Progenitor cell of endocrine pancreas (in vitro differentiated cells): ENCODE measurements around the gene REG4. TPM values are rescaled to one million over a fixed set of nuclear protein-coding genes. Genes with fewer than 3 reads are reported as not detected.
"Not testable (repeated sequence)": the region's sequence is repeated elsewhere in the genome, so short reads cannot be mapped to it uniquely, and the experiment has no call there.

Experiments used
- DNase-seq: peaks from one replicate; pipeline ENCODE4 v3.0.0; 2021; ENCODE audit warnings: low spot score; ENCODE audit not compliant: unreplicated experiment
- H3K27ac Mint-ChIP-seq: 2 replicates; pipeline ENCODE4 v1.8.0; 2021; ENCODE audit warnings: mild to moderate bottlenecking, moderate library complexity, mixed read lengths
- H3K27me3 Mint-ChIP-seq: 2 replicates; pipeline ENCODE4 v1.8.0; 2021; ENCODE audit warnings: mixed read lengths
- H3K36me3 Mint-ChIP-seq: 2 replicates; pipeline ENCODE4 v1.8.0; 2022; ENCODE audit warnings: mixed read lengths; ENCODE audit not compliant: insufficient read depth
- H3K4me1 Mint-ChIP-seq: 2 replicates; pipeline ENCODE4 v1.8.0; 2021; ENCODE audit warnings: low read depth, mixed read lengths
- H3K4me3 Mint-ChIP-seq: 2 replicates; pipeline ENCODE4 v1.8.0; 2021; ENCODE audit warnings: low read depth, mild to moderate bottlenecking, moderate library complexity, mixed read lengths
- H3K9me3 Mint-ChIP-seq: 2 replicates; pipeline ENCODE4 v1.8.0; 2021; ENCODE audit warnings: low read depth, mixed read lengths
- long read RNA-seq: library from polyadenylated mRNA; unstranded; transcript quantifications from one replicate; pipeline ENCODE4 v2.0.0, GENCODE V29; 2020
- total RNA-seq: library from RNA; stranded (reverse); gene quantifications from 2 replicates; pipeline ENCODE4 v1.2.1, GENCODE V29; 2021
- TF ChIP-seq, protein P1 (sequence below): fragments of 200-600 bp; sonication (generic); IDR thresholded peaks from one replicate; pipeline ENCODE4 v1.5.0; 2021; ENCODE audit warnings: antibody characterized with exemption, mild to moderate bottlenecking; ENCODE audit not compliant: unreplicated experiment

Gene REG4
- total RNA-seq, result 0.40 and 0.67 TPM in 2 replicates
- long read RNA-seq, partial matches to known transcripts, result 1 of 2 reads
- long read RNA-seq, other reads (novel, unspliced or antisense), result 0 of 2 reads

DNA sequence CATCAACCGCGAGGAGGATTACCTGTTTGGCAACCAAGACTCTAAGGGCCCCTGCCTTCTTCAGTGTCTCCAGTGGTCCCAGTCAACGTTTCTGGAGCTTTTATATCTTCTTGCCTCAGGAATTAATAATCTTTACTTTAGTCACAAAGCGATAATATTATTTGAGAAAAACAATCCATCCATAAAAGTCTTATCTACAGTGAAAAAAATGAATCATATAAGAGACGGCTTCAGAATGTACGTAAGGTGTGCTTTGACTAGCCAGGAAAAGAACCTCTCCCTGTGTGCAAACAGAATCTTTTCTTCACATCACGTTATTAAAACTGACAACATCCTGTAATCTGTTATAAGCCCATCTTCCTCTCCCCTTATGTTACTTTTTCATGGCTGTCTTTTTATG lies at the start of gene REG4:
Gene REG4 (minus strand): TSS at position 74 of the 400 bp plus-strand sequence. CDS start 2,691 bp downstream, outside the sequence.
- TF ChIP-seq, protein P1, sequence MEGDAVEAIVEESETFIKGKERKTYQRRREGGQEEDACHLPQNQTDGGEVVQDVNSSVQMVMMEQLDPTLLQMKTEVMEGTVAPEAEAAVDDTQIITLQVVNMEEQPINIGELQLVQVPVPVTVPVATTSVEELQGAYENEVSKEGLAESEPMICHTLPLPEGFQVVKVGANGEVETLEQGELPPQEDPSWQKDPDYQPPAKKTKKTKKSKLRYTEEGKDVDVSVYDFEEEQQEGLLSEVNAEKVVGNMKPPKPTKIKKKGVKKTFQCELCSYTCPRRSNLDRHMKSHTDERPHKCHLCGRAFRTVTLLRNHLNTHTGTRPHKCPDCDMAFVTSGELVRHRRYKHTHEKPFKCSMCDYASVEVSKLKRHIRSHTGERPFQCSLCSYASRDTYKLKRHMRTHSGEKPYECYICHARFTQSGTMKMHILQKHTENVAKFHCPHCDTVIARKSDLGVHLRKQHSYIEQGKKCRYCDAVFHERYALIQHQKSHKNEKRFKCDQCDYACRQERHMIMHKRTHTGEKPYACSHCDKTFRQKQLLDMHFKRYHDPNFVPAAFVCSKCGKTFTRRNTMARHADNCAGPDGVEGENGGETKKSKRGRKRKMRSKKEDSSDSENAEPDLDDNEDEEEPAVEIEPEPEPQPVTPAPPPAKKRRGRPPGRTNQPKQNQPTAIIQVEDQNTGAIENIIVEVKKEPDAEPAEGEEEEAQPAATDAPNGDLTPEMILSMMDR, result no peak

GRCh38 chr1:119859647-119860046 lies 48.4 kb upstream of the REG4 start:
- Mint-ChIP-seq H3K36me3 (no peaks in the 10 kb centered on the region), H3K4me3 (no peak overlapping the region), H3K4me1 (peaks cover 22% of the 10 kb centered on the region), H3K27me3 (peaks cover 6% of the 10 kb centered on the region), H3K9me3 (no peaks in the 10 kb centered on the region), H3K27ac (no peak overlapping the region)
- no peak for DNase-seq
- TF ChIP-seq, protein P1, result no peak

More for the DNA sequence above, at the start of gene REG4:
- H3K27ac Mint-ChIP-seq, result no peak within 1 kb of the TSS
- DNase-seq, result no peak
- H3K4me1 Mint-ChIP-seq, result peaks cover 21% of the 10 kb centered on the region
- H3K36me3 Mint-ChIP-seq, result no peaks in the 10 kb centered on the region
- H3K27me3 Mint-ChIP-seq, result no peaks in the 10 kb centered on the region
- H3K4me3 Mint-ChIP-seq, result no peak within 1 kb of the TSS
- H3K9me3 Mint-ChIP-seq, result peaks cover 3% of the 10 kb centered on the region

DNA sequence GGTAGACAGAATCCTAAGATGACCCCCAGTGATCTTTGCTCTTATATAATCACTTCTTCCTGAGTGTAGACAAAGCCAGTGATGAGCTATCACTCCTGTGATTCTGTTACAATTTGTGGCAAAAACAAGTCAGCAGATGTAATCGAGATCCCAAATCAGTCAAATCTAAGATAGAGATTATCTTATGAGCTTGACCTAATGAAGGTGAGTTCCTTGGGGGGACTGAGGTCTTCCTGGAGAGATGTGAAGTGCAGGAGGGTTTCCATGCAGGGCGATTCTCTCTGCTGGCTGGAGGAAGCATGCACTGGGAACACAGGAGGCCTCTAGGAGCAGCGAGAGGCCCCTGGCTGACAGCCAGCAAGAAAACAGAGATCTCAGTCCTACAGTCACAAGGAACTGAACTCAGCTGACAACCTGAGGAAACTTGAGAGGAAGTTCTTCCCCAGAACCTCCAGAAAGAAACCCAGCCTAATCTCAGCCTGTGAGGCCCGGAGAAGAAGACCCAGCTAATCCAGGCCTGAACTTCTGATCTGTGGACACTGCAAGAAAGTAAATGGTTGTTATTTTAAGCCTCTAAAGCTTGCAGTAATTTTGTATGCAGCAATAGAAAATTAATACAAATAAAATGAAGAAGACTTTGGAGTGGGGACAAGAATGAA lies 47.4 kb upstream of the REG4 start:
- not testable (repeated sequence) for H3K36me3 Mint-ChIP-seq, H3K4me3 Mint-ChIP-seq, H3K27ac Mint-ChIP-seq, H3K27me3 Mint-ChIP-seq, H3K9me3 Mint-ChIP-seq, DNase-seq
- peaks cover 25% of the 10 kb centered on the region for H3K4me1 Mint-ChIP-seq

- Mint-ChIP-seq H3K27ac (no peak overlapping the region), H3K4me3 (no peak overlapping the region), H3K9me3 (no peaks in the 10 kb centered on the region), H3K27me3 (peaks cover 6% of the 10 kb centered on the region), H3K4me1 (peaks cover 25% of the 10 kb centered on the region), H3K36me3 (no peaks in the 10 kb centered on the region)
- TF ChIP-seq, protein P1, result no peak
- no peak for DNase-seq
Observed at GRCh38 chr1:119858126-119858525, 46.9 kb upstream of the REG4 start.

DNA sequence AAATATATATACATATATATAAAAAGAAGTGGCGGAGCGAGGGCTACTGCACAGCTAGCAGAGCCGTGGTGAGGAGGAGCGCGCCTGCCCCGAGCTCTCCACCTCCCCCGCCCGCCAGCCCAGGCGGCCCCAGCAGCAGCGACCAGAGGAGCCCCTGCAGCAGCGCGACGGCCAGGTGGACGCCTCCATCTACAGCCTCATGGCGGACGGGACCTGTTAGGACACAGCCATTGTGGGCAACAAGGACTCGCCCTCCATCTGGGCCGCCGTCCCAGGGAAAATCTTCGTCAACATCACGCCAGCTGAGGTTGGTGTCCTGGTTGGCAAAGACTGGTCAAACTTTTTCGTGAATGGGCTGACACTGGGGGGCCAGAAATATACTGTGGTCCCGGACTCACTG lies 41.9 kb upstream of the REG4 start:
- Mint-ChIP-seq H3K27me3 (no peaks in the 10 kb centered on the region), H3K36me3 (no peaks in the 10 kb centered on the region), H3K4me1 (peaks cover 17% of the 10 kb centered on the region), H3K9me3 (no peaks in the 10 kb centered on the region), H3K4me3 (no peak overlapping the region), H3K27ac (no peak overlapping the region)
- TF ChIP-seq, protein P1, result no peak
- no peak for DNase-seq

DNA sequence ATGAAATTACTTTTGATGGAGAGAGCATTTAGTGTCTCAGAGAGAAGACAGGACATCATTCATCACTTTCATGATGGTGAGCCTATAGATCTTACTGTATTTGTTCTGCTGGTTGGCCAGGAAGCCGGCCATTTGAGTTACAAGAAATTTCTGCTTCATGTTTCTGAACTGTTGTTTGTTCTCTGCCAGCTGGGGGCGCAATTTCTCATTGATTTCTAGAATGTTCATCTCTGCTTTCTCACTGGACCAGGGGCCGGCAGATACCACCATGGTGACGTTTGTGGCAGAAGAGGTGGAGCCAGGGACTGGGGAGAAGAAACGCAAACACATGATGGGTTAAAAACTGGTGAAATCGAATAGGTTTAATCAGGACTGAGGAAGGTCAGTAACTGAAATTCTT lies 32.9 kb upstream of the REG4 start:
- H3K27ac Mint-ChIP-seq, H3K4me3 Mint-ChIP-seq, H3K36me3 Mint-ChIP-seq, H3K27me3 Mint-ChIP-seq, H3K4me1 Mint-ChIP-seq, H3K9me3 Mint-ChIP-seq, DNase-seq: not testable (repeated sequence)
- TF ChIP-seq, protein P1, result peak; percentile 46
